M059J (cell line): ENCODE results near the gene ZC3H7B. TPM values are rescaled to one million over a fixed set of nuclear protein-coding genes. Genes with fewer than 3 reads are reported as not detected.
"Not testable (repeated sequence)": the region's sequence is repeated elsewhere in the genome, so short reads cannot be mapped to it uniquely, and the experiment has no call there.

Experiments used
- DNase-seq: peaks from one replicate; pipeline ENCODE4 v3.0.0-alpha.2; 2012; ENCODE audit warnings: low read depth
- total RNA-seq: library from RNA; depleted of rRNA; stranded (reverse); fragments of >200 nt; shearing (Covaris generic); gene quantifications from 2 replicates; pipeline ENCODE4 v1.2.3, GENCODE V29; 2014; rRNA removed

Gene ZC3H7B
- total RNA-seq, 1 experiment from 2014 or later: 36.5 TPM

- no peak for DNase-seq
Observed at GRCh38 chr22:41382610-41383009, 81.3 kb downstream of the ZC3H7B start.

- DNase-seq: no peak
Observed at GRCh38 chr22:41383085-41383484, 81.8 kb downstream of the ZC3H7B start.

GRCh38 chr22:41384128-41384527, 82.8 kb downstream of the ZC3H7B start:
- no peak for DNase-seq

GRCh38 chr22:41387341-41387740, 86.0 kb downstream of the ZC3H7B start:
- DNase-seq: no peak

GRCh38 chr22:41394012-41394356, 92.7 kb downstream of the ZC3H7B start:
- DNase-seq: no peak

- DNase-seq: no peak
Observed at GRCh38 chr22:41395531-41396240, 94.4 kb downstream of the ZC3H7B start.

GRCh38 chr22:41397143-41397811, 96.0 kb downstream of the ZC3H7B start:
- DNase-seq: no peak

- no peak for DNase-seq
Observed at GRCh38 chr22:41398921-41399320, 97.6 kb downstream of the ZC3H7B start.

- DNase-seq: peak; percentile 79
Observed at GRCh38 chr22:41401781-41402648, 100.7 kb downstream of the ZC3H7B start.

GRCh38 chr22:41402851-41403250, 101.5 kb downstream of the ZC3H7B start:
- not testable (repeated sequence) for DNase-seq

- peak; percentile 90 for DNase-seq
Observed at GRCh38 chr22:41403532-41404318, 102.4 kb downstream of the ZC3H7B start.

GRCh38 chr22:41405588-41405987, 104.3 kb downstream of the ZC3H7B start:
- DNase-seq: no peak

GRCh38 chr22:41406410-41406809, 105.1 kb downstream of the ZC3H7B start:
- no peak for DNase-seq

GRCh38 chr22:41407433-41407832, 106.1 kb downstream of the ZC3H7B start:
- no peak for DNase-seq

- DNase-seq: no peak
Observed at GRCh38 chr22:41408665-41409064, 107.3 kb downstream of the ZC3H7B start.

Other genes with a start within 250 kb of the ZC3H7B start
- gene EP300, start 208.9 kb upstream of the ZC3H7B start, total RNA-seq: 20.1 and 25.2 TPM in 2 replicates
- gene L3MBTL2, start 96.2 kb upstream of the ZC3H7B start, total RNA-seq: 15.6 and 21.6 TPM in 2 replicates
- not detected in 2 replicates for gene CHADL, start 60.6 kb upstream of the ZC3H7B start, total RNA-seq
- 60.4 and 97.9 TPM in 2 replicates for gene RANGAP1, start 15.3 kb upstream of the ZC3H7B start, total RNA-seq
- 7.6 and 12.0 TPM in 2 replicates for gene TEF, start 80.4 kb downstream of the ZC3H7B start, total RNA-seq
- gene TOB2, start 145.3 kb downstream of the ZC3H7B start, total RNA-seq: 10.1 and 19.0 TPM in 2 replicates
- 42.8 and 69.0 TPM in 2 replicates for gene PHF5A, start 167.2 kb downstream of the ZC3H7B start, total RNA-seq
- 28.1 and 43.7 TPM in 2 replicates for gene ACO2, start 167.6 kb downstream of the ZC3H7B start, total RNA-seq
- gene POLR3H, start 242.9 kb downstream of the ZC3H7B start, total RNA-seq: 21.5 and 22.5 TPM in 2 replicates